ENCODE results near the gene GRM7.

GRM7 gene

DNA sequence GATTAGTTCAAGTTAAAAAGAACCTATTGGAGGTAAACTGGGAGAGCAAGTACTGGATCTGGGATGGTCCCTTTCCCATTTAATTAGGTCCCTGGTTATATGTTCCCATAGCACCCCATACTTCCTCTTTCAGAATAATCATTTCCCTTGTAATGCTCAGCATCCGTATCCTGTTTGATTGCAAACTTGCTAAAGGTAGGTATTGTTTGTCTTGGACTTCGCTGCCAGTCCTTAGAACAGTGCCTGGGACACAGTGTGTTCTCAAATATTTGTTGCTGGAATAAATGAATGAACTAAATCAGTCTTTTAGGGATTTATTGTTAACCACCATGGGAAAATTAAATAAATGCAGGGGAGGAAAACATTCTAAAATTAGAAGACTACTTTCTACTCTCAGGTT, 299.8 kb downstream of the GRM7 start:
- no peak for DNase-seq

DNA sequence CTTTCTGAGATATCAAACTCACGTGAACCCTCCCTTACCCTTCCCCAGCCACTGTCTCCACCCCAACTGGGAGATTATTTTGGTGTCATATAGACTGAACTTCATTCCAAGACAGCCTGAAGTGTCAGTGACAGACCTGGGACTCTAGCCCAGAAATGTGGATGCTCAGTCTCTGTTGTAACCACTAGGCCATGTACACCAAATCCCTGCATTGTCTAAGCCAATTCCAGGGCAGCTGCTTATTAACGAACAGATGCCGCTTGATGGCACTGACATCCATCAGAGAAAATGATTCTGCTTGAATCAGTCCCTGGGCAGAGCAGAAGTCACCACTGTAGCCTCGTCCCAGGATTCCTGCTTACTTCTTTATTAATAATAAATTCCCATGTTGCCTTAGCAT, 305.5 kb downstream of the GRM7 start:
- DNase-seq: no peak

DNA sequence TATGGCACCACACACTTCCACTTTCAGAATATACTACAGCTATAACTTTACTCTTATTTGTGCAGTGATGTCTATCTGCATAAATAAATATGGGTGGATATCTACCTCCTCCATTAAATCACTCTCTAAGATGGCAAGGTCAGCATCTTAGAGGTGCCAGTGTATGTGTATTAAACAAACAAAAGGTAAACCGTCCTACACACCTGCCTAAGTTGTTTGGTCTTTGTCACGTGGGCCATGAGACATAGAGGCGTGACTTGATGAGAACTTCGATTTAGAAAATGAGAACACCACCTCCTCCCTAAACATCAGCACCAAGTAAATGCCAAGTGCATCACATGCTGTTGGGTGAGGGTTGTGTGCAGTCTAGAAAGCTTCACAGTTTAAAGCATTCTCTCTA, 310.6 kb downstream of the GRM7 start:
- DNase-seq: no peak

DNA sequence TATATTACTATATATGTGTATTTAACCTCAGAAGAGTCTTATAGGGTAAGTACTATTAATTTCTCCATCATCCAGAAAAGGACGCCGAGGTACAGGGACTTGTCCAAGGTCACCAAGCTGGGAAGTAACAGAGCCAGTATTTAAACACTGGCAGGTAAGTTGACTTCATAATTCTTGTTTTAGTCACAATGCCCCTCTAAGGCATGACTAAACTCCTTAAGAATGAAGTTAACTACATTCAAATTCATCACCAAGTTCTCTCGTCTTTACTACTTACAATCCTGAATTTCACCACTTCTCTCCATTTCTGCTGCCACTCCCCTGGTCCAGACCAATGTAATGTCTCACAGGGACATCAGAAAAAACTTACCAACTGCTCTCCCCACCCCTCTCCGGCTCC, 312.1 kb downstream of the GRM7 start:
- DNase-seq: no peak

GRCh38 chr3:7188551-7188950, 327.6 kb downstream of the GRM7 start:
- DNase-seq: no peak

DNA sequence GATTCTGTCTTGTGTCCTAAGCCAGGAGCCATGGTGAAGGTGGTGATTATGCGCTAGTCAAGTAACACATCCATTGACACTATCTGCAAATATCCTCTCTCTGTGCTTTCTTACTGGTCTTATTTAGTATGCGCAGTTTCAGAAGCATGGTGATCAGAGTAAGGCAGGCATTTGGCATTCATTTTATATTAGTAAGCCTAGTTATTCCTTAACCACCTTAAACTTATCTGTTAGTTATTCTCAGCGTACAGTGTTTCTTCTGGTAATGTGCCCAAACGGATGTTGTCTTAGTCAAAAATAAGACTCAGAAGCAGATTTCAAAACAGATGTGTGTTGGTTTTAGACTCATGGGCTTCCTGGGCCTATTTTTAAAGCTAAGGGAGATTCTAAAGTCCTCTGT, 329.2 kb downstream of the GRM7 start:
- no peak for DNase-seq

GRCh38 chr3:7193269-7193668, 332.4 kb downstream of the GRM7 start:
- no peak for DNase-seq

- DNase-seq: no peak
Measured at GRCh38 chr3:7194071-7194835, 333.3 kb downstream of the GRM7 start.

- no peak for DNase-seq
Measured at GRCh38 chr3:7195934-7196333, 335.0 kb downstream of the GRM7 start.

DNA sequence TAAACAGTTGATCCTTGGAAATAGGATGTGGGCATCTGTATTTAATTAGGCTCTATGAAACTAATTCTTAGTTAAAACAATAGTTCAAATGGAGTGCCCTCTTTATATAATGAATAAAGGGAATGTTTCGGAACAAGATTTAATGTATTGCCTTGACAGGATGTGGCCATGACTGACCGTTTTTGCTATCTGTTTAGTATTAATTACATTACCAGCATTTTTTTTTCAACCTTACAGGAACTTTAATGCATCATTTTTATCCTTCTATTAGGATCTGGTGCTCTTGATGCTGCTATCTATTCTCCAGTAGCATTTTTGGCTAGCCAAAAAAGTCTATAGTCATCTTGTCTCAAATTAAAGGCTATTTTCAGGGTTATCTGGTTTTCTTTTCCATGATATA, 340.9 kb downstream of the GRM7 start:
- DNase-seq: no peak

- no peak for DNase-seq
Measured at GRCh38 chr3:7203969-7204847, 343.3 kb downstream of the GRM7 start.

- no peak for DNase-seq
Measured at GRCh38 chr3:7204848-7205156, 343.9 kb downstream of the GRM7 start.

DNA sequence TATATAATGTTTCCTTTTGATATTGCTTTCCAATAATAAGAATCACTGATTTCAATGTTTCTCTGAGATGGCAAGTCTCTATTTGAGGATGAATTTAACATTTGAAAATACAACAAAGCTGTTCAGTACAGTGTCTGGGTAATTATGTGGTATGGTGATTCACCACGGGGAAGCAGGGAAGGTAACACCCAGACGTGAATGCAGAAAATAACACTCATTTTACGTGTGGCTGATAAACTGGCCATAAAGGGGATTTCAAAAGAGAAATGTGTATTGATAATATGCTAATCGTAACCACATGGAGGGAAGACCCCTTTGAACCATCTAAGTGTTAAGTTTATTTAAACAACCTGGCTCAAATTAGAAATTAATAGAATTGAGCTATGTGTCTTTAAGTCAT, 344.6 kb downstream of the GRM7 start:
- no peak for DNase-seq

DNA sequence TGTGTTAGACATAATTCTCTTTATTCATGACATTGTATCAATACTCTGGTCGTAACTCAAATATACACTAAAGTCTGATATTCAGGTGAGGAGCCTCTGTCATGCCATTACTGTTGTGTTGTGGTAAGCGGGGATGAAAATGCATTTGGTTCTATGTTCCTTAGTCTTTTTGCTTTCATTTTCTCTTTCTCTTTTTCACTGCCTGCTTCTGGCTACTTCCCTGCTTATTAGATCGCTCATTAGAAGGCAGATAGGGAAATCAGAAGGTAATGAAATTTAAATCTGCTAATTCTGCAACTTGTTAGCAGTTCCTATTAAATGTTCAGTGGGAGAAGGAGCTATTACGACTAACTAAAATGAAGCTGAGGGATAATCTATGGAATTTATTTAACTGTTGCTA, 345.0 kb downstream of the GRM7 start:
- DNase-seq: no peak

DNA sequence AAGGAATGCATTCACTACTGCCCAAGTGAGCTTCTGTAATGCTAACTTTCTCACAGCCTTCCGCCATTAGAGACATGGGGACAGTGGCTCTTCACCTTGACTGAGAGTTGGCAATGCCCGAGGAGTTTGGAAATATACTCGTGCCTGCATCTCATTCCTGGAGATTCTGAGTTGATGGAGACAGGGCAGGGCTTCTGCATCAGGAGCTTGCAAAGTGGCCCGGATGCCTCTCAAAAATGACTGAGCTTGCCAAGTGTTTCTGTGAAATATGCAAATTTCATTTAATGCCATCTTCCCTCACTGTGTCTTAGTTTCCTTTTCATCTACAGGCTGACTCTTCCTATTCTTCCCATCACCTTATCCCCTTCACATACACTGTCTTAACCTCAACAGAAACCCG, 346.2 kb downstream of the GRM7 start:
- no peak for DNase-seq

- DNase-seq: no peak
Measured at GRCh38 chr3:7207928-7208327, 347.0 kb downstream of the GRM7 start.

DNA sequence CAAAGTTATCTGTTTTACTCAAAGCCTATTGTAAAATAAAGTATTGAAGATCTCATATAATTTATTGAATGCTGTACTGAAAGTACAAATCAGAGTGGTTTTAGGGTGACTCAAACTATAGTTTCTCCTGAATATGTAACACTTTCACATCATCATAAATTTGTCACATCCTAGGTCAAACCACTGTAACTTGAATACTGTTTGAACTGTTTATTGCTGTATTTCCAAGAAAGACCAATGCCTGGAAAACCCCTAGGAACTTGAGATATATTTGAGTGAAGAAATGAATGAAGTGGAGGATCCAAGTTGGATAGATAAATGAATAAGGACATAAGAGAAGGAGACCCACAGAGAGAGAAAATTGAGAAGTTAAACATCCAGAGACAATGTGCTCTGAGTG, 348.2 kb downstream of the GRM7 start:
- DNase-seq: no peak

DNA sequence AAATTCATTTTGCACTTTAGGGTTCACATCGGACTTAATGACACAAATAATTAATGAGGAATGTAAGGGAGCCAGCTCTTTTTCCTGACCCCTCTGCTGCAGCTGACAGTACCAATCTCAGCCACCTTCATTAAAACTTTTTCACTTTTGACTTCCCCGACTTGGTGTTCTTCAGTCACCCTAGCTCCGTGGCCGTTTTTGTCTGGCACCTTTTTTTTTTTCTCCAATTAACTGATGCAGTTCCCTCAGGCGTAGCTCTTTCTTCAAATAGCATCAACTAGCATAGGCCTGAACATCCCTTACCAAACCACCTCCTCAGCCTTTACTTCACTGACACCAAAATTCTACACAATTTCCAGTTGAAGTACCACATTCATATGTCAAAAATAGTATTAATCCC, 350.8 kb downstream of the GRM7 start:
- no peak for DNase-seq

DNA sequence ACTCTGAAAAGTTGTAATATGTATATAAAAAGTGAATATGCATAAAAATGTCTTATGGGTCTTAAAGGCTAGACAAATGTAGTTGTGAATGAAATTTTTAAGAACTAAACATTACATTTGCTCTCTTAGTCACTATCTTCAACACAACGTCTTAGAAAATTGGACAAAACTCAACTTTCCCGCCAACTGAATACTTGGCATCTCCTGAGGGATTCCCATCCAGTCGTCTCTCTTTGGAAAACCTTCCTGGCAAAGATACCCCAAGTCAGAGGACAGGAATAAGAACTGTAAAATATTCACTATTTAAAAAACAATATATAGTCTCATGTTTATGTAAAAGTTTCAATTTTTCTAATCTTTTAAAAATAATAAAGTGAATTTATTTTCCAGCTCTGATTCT, 354.8 kb downstream of the GRM7 start:
- DNase-seq: no peak

DNA sequence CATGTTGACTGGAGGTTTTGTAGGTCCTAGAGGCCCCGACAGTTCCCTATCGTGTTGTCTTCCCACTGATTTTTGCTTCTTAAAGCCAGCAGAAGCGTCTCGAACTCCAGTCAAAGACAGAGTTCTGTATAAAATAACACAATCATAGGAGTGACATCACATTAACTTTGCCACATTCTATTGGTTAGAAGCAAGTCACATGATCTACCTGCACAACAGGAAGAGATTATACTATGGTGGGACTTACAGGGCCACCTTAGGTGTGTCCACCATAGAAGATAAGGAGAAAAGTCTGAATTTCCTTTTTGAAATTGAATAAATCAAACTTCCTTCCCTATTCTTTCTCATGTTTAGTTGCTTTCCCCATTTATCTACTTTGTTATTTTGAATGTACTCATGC, 365.5 kb downstream of the GRM7 start:
- DNase-seq: no peak

- no peak for DNase-seq
Measured at GRCh38 chr3:7238565-7239295, 377.8 kb downstream of the GRM7 start.

DNA sequence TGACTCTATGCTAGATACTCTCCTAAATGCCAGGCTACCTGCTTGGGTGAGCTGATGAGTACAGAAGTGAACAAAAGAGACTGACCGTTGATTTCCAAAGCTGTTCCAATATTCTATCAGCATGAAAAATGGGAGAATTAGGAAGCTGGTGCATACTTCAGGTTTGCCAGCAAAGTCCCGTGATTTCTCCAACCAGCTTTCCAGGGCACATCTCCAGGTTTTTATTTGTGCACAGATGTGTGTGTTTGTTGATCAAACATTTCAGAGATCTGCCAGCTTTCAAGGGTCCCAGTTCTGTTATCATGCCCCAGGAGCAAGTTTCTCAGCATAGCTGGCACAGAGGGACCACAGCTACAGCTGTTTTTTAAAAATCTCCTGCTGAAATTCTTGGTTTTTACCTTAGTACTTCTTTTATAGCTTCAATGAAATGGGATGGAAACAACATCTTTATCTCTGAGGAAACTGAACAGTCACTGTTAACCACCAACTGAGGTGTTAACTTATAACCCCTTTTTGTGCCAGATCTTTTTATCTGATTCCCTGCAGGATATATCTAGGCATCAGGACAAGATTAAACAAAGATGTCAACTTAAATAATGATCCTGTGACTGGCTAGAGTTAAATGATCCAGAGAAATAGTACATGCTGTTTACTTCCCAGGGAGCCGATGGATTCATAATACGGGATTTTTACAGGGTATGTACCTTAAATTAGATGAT, 380.8 kb downstream of the GRM7 start:
- DNase-seq: no peak

GRCh38 chr3:7242303-7242635, 381.4 kb downstream of the GRM7 start:
- no peak for DNase-seq
